ENCODE data around the gene ARHGEF19. TPM values are rescaled to one million over a fixed set of nuclear protein-coding genes. Genes with fewer than 3 reads are reported as not detected.

Gene ARHGEF19
- total RNA-seq, 1 experiment from 2014 or later = 21.6 TPM

- no TSS peak for BruUV-seq (replicated peaks)
- H3K4me3 ChIP-seq (ENCODE audit: low read depth in 2 of 2, low read length in 2 of 2) = no peak overlapping the region
- TF ChIP-seq SIN3A (IDR thresholded peaks at IDR 0.05; ENCODE audit: borderline replicate concordance, insufficient read depth, low read depth, low read length) (no peak), TCF7L2 (IDR thresholded peaks at IDR 0.05; ENCODE audit: low read depth, low read length) (no peak), POLR2AphosphoS5 (IDR thresholded peaks at IDR 0.05; ENCODE audit: low read depth, low read length) (no peak)
- TF ChIP-seq, protein P1, sequence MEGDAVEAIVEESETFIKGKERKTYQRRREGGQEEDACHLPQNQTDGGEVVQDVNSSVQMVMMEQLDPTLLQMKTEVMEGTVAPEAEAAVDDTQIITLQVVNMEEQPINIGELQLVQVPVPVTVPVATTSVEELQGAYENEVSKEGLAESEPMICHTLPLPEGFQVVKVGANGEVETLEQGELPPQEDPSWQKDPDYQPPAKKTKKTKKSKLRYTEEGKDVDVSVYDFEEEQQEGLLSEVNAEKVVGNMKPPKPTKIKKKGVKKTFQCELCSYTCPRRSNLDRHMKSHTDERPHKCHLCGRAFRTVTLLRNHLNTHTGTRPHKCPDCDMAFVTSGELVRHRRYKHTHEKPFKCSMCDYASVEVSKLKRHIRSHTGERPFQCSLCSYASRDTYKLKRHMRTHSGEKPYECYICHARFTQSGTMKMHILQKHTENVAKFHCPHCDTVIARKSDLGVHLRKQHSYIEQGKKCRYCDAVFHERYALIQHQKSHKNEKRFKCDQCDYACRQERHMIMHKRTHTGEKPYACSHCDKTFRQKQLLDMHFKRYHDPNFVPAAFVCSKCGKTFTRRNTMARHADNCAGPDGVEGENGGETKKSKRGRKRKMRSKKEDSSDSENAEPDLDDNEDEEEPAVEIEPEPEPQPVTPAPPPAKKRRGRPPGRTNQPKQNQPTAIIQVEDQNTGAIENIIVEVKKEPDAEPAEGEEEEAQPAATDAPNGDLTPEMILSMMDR (IDR thresholded peaks at IDR 0.05) = no peak
- TF ChIP-seq, protein P2, sequence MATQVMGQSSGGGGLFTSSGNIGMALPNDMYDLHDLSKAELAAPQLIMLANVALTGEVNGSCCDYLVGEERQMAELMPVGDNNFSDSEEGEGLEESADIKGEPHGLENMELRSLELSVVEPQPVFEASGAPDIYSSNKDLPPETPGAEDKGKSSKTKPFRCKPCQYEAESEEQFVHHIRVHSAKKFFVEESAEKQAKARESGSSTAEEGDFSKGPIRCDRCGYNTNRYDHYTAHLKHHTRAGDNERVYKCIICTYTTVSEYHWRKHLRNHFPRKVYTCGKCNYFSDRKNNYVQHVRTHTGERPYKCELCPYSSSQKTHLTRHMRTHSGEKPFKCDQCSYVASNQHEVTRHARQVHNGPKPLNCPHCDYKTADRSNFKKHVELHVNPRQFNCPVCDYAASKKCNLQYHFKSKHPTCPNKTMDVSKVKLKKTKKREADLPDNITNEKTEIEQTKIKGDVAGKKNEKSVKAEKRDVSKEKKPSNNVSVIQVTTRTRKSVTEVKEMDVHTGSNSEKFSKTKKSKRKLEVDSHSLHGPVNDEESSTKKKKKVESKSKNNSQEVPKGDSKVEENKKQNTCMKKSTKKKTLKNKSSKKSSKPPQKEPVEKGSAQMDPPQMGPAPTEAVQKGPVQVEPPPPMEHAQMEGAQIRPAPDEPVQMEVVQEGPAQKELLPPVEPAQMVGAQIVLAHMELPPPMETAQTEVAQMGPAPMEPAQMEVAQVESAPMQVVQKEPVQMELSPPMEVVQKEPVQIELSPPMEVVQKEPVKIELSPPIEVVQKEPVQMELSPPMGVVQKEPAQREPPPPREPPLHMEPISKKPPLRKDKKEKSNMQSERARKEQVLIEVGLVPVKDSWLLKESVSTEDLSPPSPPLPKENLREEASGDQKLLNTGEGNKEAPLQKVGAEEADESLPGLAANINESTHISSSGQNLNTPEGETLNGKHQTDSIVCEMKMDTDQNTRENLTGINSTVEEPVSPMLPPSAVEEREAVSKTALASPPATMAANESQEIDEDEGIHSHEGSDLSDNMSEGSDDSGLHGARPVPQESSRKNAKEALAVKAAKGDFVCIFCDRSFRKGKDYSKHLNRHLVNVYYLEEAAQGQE (IDR thresholded peaks at IDR 0.05; ENCODE audit: insufficient read depth in 1 of 2, low read depth in 2 of 2, low read length in 1 of 2) = no peak
- H3K27ac ChIP-seq (ENCODE audit: low read length) = no peak overlapping the region
- no peak for ATAC-seq
- no peaks in the 10 kb centered on the region for H3K27me3 ChIP-seq (ENCODE audit: control insufficient read depth, insufficient read depth, low read length)
- CTCF ChIA-PET = no interaction called here
- no peaks in the 10 kb centered on the region; the same call in 1 of the 2 replicates for H3K36me3 ChIP-seq (ENCODE audit: control insufficient read depth, insufficient read depth, low read length)
- POLR2A ChIA-PET = no interaction called here
- no peak for DNase-seq (ENCODE audit: low read depth, low spot score)
- peaks cover 22% of the 10 kb centered on the region for H3K4me1 ChIP-seq (ENCODE audit: control insufficient read depth, insufficient read depth, low read length)
- intact Hi-C loops (cut with micrococcal nuclease; ENCODE audit: unreplicated experiment) = no loop called here
- in situ Hi-C loops (cut with HindIII; ENCODE audit: low pct_unique_long_range_greater_than_20kb, low sequenced_read_pairs) = no loop called here
- no peaks in the 10 kb centered on the region for H3K9me3 ChIP-seq (ENCODE audit: control insufficient read depth, insufficient read depth, low read depth, low read length)
These were observed 8.2 kb downstream of the ARHGEF19 start for GRCh38 chr1:16204216-16204615.

DNA sequence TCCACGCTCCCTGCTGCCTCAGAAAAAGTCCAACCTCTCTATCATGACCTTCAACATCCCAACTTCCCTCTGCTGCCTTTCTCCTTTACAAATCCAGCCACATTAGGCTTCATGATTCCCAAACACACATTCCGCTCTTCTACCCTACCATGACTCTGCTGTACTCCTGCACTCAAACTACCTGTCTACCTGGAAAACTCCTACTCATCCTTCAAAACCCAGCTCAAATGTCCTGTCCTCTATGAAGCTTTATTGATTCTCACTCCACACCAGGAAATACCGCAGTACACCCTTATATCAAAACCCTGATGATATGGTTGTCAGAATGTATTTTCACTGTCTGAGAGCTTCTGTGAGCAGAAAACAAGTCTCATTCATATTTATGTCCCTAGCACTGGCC, 8.9 kb downstream of the ARHGEF19 start:
- POLR2A ChIA-PET = no interaction called here
- no peak for DNase-seq (ENCODE audit: low read depth, low spot score)
- no peak for ATAC-seq
- Histone ChIP-seq H3K9me3 (ENCODE audit: control insufficient read depth, insufficient read depth, low read depth, low read length) (no peaks in the 10 kb centered on the region), H3K4me1 (ENCODE audit: control insufficient read depth, insufficient read depth, low read length) (peaks cover 18% of the 10 kb centered on the region), H3K4me3 (ENCODE audit: low read depth in 2 of 2, low read length in 2 of 2) (no peak overlapping the region), H3K36me3 (ENCODE audit: control insufficient read depth, insufficient read depth, low read length) (no peaks in the 10 kb centered on the region; the same call in 1 of the 2 replicates), H3K27ac (ENCODE audit: low read length) (no peak overlapping the region), H3K27me3 (ENCODE audit: control insufficient read depth, insufficient read depth, low read length) (no peaks in the 10 kb centered on the region)
- no TSS peak for BruUV-seq (replicated peaks)
- CTCF ChIA-PET = no interaction called here
- TF ChIP-seq SIN3A (IDR thresholded peaks at IDR 0.05; ENCODE audit: borderline replicate concordance, insufficient read depth, low read depth, low read length) (no peak), POLR2AphosphoS5 (IDR thresholded peaks at IDR 0.05; ENCODE audit: low read depth, low read length) (no peak), TCF7L2 (IDR thresholded peaks at IDR 0.05; ENCODE audit: low read depth, low read length) (no peak)
- TF ChIP-seq, protein P1 (IDR thresholded peaks at IDR 0.05) = no peak
- TF ChIP-seq, protein P2 (IDR thresholded peaks at IDR 0.05; ENCODE audit: insufficient read depth in 1 of 2, low read depth in 2 of 2, low read length in 1 of 2) = no peak
- in situ Hi-C loops (cut with HindIII; ENCODE audit: low pct_unique_long_range_greater_than_20kb, low sequenced_read_pairs) = no loop called here
- intact Hi-C loops (cut with micrococcal nuclease; ENCODE audit: unreplicated experiment) = no loop called here

Data from Panc1 (cell line).